PC-9 (cell line): ENCODE measurements around the gene PGAP3. TPM values are rescaled to one million over a fixed set of nuclear protein-coding genes. Genes with fewer than 3 reads are reported as not detected.

Experiments used
- BruUV-seq: library from RNA; stranded (reverse); fragments of 400-500 nt; replicated peaks from 2 replicates; lab custom pipeline; 2021; lab: Mats Ljungman, UMichigan
- CTCF ChIA-PET: fragments of 300-600 bp; sonication (Branson Sonifier 250); formaldehyde crosslinking; loops from one replicate; lab custom pipeline; 2022; ENCODE audit warnings: antibody characterized with exemption; lab: Charles Lee
- POLR2A ChIA-PET: fragments of 300-600 bp; sonication (Branson Sonifier 250); formaldehyde crosslinking; loops from one replicate; lab custom pipeline; 2022; ENCODE audit warnings: antibody characterized with exemption; ENCODE audit not compliant: unreplicated experiment; lab: Charles Lee
- DNase-seq, 2 experiments: peaks; one replicate each; pipeline versions ENCODE4 v3.0.0 to v3.0.0-alpha.2; 2015 to 2022; ENCODE audit warnings: mixed read lengths in 1 of 2
- H2AFZ ChIP-seq: fragments of 200-600 bp; sonication (generic); 2 replicates; pipeline ENCODE4 v1.8.1; 2017; ENCODE audit warnings: antibody characterized with exemption
- H3F3A ChIP-seq: fragments of 200-600 bp; sonication (generic); 2 replicates; pipeline ENCODE4 v1.8.1; 2017; ENCODE audit warnings: antibody characterized with exemption, mild to moderate bottlenecking, low read depth; ENCODE audit not compliant: insufficient read depth
- H3K27ac ChIP-seq: fragments of 200-600 bp; sonication (generic); 2 replicates; pipeline ENCODE4 v1.6.1; 2016; ENCODE audit warnings: mixed run types
- H3K27me3 ChIP-seq: fragments of 200-600 bp; sonication (generic); 2 replicates; pipeline ENCODE4 v1.6.1; 2016; ENCODE audit warnings: low read depth, mixed run types; ENCODE audit not compliant: insufficient read depth
- H3K36me3 ChIP-seq: fragments of 200-600 bp; sonication (generic); 2 replicates; pipeline ENCODE4 v1.6.1; 2016; ENCODE audit warnings: low read depth, mixed run types
- H3K4me1 ChIP-seq: fragments of 200-600 bp; sonication (generic); replicated peaks from 2 replicates; pipeline ENCODE4 v1.6.1; 2016; ENCODE audit warnings: mixed run types; ENCODE audit not compliant: insufficient read depth
- H3K4me2 ChIP-seq: fragments of 200-600 bp; sonication (generic); 2 replicates; pipeline ENCODE4 v1.6.1; 2017; ENCODE audit warnings: mixed run types
- H3K4me3 ChIP-seq: fragments of 200-600 bp; sonication (generic); 2 replicates; pipeline ENCODE4 v1.6.1; 2016; ENCODE audit warnings: mixed run types
- H3K79me2 ChIP-seq: fragments of 200-600 bp; sonication (generic); 2 replicates; pipeline ENCODE4 v1.6.1; 2017; ENCODE audit warnings: low read depth, mixed run types
- H3K9me2 ChIP-seq: fragments of 200-600 bp; sonication (generic); 2 replicates; pipeline ENCODE4 v1.8.1; 2017; ENCODE audit warnings: mild to moderate bottlenecking; ENCODE audit not compliant: insufficient read depth
- H3K9me3 ChIP-seq: fragments of 200-600 bp; sonication (generic); 2 replicates; pipeline ENCODE4 v1.8.1; 2016; ENCODE audit warnings: low read depth; ENCODE audit not compliant: insufficient read depth
- H4K20me1 ChIP-seq: fragments of 200-600 bp; sonication (generic); 2 replicates; pipeline ENCODE4 v1.8.1; 2017; ENCODE audit not compliant: insufficient read depth
- CTCF ChIP-seq: fragments of 200-600 bp; sonication (generic); conservative IDR thresholded peaks from 2 replicates; pipeline ENCODE4 v1.6.1; 2017; ENCODE audit warnings: mixed run types, antibody characterized with exemption, mild to moderate bottlenecking, moderate library complexity
- EZH2 ChIP-seq: fragments of 200-600 bp; sonication (generic); IDR thresholded peaks from 2 replicates; pipeline ENCODE4 v1.8.0; 2017; ENCODE audit warnings: antibody characterized with exemption, low read depth
- intact Hi-C: fragments of 100-400 bp; cut with micrococcal nuclease; formaldehyde crosslinking; loops from one replicate; pipeline ENCODE4 v1.10.0; 2022; ENCODE audit not compliant: unreplicated experiment
- total RNA-seq: library from RNA; stranded (reverse); gene quantifications from 2 replicates; pipeline ENCODE4 v1.2.3, GENCODE V29; 2021

The PGAP3 gene
- total RNA-seq, 1 experiment from 2014 or later = 15.0 TPM

GRCh38 chr17:39631403-39631802, 56.5 kb downstream of the PGAP3 start:
- intact Hi-C loops = loop anchor here (5.0 kb wide), 1 partner anchor 106 kb away; the partner anchor contains the start of gene GRB7
- peak; percentile 25 to 56 for DNase-seq
- CTCF ChIA-PET = interaction anchor here (0.9 kb wide), 1 partner anchor 10 kb away, joined by 3 read pairs; no protein-coding TSS in a partner anchor
- Histone ChIP-seq H3K36me3 (no peaks in the 10 kb centered on the region), H3K4me3 (peak overlapping the region; percentile 26; the same call in 1 of the 2 replicates), H3K4me1 (peaks cover 28% of the 10 kb centered on the region), H2AFZ (no peak overlapping the region), H3K9me2 (no peaks in the 10 kb centered on the region), H3K27me3 (no peaks in the 10 kb centered on the region), H3K9me3 (no peaks in the 10 kb centered on the region), H3F3A (peaks cover 8% of the 10 kb centered on the region; the same call in 1 of the 2 replicates), H3K27ac (peak overlapping the region; percentile 37; the same call in 1 of the 2 replicates), H3K79me2 (no peaks in the 10 kb centered on the region), H3K4me2 (peak overlapping the region; percentile 44), H4K20me1 (no peaks in the 10 kb centered on the region)
- POLR2A ChIA-PET = interaction anchor here (0.7 kb wide), 2 partner anchors 10 to 48 kb away, joined by 3 to 11 read pairs; no protein-coding TSS in a partner anchor
- no peak for TF ChIP-seq EZH2
- TF ChIP-seq CTCF = no peak
- no TSS peak for BruUV-seq

GRCh38 chr17:39629898-39630297, 58.0 kb downstream of the PGAP3 start:
- intact Hi-C loops = loop anchor here (5.0 kb wide), 1 partner anchor 107 kb away; the partner anchor contains the start of gene GRB7
- H3K4me2 ChIP-seq = no peak overlapping the region

GRCh38 chr17:39629494-39629880, 58.4 kb downstream of the PGAP3 start:
- Histone ChIP-seq H2AFZ (no peak overlapping the region), H3K4me1 (peaks cover 25% of the 10 kb centered on the region), H4K20me1 (no peaks in the 10 kb centered on the region), H3F3A (peaks cover 8% of the 10 kb centered on the region; the same call in 1 of the 2 replicates), H3K9me2 (no peaks in the 10 kb centered on the region), H3K4me3 (no peak overlapping the region), H3K9me3 (no peaks in the 10 kb centered on the region), H3K27ac (no peak overlapping the region), H3K36me3 (no peaks in the 10 kb centered on the region), H3K4me2 (no peak overlapping the region), H3K27me3 (no peaks in the 10 kb centered on the region), H3K79me2 (no peaks in the 10 kb centered on the region)
- no peak for DNase-seq
- ChIA-PET CTCF (no interaction called here), POLR2A (no interaction called here)
- no TSS peak for BruUV-seq
- intact Hi-C loops = no loop called here
- TF ChIP-seq EZH2 (no peak), CTCF (no peak)

More at GRCh38 chr17:39629898-39630297, 58.0 kb downstream of the PGAP3 start:
- no peak overlapping the region for H2AFZ ChIP-seq
- H3F3A ChIP-seq = peaks cover 8% of the 10 kb centered on the region; the same call in 1 of the 2 replicates
- no peaks in the 10 kb centered on the region for H3K27me3 ChIP-seq
- DNase-seq = no peak
- H3K4me3 ChIP-seq = no peak overlapping the region
- no peak for TF ChIP-seq CTCF
- no peak for TF ChIP-seq EZH2
- POLR2A ChIA-PET = no interaction called here
- BruUV-seq = no TSS peak
- no peaks in the 10 kb centered on the region for H3K9me3 ChIP-seq
- H3K4me1 ChIP-seq = peaks cover 25% of the 10 kb centered on the region
- H3K79me2 ChIP-seq = no peaks in the 10 kb centered on the region
- no peaks in the 10 kb centered on the region for H3K36me3 ChIP-seq
- no peaks in the 10 kb centered on the region for H3K9me2 ChIP-seq
- CTCF ChIA-PET = interaction anchor here (0.6 kb wide), 1 partner anchor 381 kb away, joined by 3 read pairs; no protein-coding TSS in a partner anchor
- no peaks in the 10 kb centered on the region for H4K20me1 ChIP-seq
- H3K27ac ChIP-seq = no peak overlapping the region
